ENCODE data around the gene RGS17.

GRCh38 chr6:153070756-153071155, 60.3 kb downstream of the RGS17 start:
- no peak for TF ChIP-seq CTCF (IDR thresholded peaks at IDR 0.05)
- no peak for TF ChIP-seq ZFX (IDR thresholded peaks at IDR 0.05; ENCODE audit: borderline replicate concordance)
